ELF-1 (cell line): ENCODE results near the gene OTUB2.

Experiments used
- DNase-seq: peaks from one replicate; pipeline ENCODE4 v3.0.0-alpha.2; 2016; ENCODE audit warnings: low read depth, low spot score

OTUB2 gene

DNA sequence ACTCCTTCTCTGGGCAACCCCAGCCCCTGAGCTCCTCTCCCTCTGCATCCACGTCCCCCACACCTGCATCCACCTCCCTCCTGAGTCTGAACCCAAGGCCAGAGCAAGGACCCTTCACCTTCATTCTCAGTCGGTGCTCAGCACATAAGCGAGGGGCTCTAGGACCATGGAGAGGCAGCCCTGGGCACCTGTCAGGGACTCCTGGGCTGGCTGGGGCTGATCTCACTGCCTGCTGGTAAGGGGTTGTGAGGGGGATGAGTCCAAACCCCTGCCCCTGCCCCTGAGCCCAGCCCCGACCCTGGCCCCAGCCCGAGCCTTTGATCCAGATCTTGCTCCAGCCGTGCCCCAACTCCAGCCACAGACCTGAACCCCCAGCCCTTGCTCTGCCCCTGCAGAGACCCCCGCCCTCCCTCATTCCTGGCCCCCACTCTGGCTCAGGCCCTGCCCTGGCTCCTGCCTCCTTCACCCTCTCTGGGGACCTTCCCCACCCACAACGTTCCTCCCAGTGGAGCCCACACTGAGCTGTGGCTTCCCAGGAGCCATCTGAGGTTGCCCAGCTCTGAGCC is 29.9 kb upstream of the OTUB2 start:
- no peak for DNase-seq

DNA sequence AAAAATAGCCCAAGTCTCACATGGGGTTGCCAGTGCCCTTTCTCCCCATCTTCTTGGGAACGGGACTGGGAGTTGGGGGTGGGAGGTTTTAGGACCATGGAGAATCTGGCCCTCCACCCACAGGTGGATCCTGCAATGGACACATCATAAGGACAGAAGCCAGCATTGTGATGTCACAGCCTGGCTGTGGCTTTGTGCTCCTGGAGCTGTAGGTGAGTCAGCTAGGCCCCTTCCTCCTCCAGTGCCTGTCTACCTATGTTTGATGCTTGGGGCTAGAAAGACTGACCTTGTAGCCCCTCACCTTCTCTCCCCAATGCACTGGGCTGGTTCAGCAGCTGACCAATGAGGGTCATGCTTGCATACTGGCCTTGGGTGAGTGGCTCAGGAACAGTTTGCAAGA is 29.1 kb upstream of the OTUB2 start, which contains the start of gene CCDC197:
Gene CCDC197 (plus strand): TSS at position 220 of the 400 bp plus-strand sequence. CDS start 831 bp downstream, outside the sequence.
- DNase-seq, result no peak

DNA sequence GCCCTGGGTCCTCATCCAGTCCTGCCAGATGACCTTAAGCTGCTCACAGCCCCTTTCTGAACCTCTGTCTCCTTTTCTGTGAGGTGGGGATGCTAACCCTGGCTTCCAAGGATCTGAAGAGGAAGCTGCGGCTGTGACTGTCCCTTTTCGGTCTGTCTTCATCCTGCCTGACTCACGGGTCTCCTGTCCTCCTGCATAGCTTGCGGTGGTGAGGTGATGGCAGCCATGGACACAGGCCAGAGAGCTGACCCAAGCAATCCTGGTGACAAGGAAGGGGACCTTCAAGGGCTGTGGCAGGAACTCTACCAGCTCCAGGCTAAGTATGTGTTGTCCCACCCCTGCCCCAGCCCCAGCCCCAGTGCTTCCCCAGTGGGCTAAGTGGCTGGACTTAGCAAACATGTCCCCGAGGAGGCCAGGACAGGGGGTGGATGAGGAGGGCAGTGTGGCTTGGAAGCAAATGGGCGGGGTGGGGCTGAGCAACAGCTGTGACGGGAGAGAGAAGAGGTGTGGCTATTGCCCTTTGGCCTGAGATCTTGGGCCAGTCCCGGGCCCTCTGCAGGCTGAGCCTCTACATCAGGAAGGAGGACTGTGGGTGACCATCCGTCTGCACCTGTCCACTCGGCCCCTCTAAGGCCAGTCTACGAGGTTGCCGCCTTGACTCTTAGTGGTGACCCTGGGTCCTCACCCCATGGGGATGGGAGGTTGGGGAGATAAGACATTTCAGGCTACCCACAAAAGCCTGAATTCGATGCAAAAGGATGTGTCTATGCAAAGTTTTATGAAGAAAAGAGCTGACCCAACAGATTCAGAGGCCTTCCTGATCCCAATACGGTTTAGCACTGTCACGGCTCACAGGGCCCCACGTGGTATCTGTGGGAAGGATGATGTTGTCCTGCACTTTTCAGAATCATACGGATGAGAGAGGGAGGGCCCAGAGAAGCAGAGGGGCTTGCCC is 27.9 kb upstream of the OTUB2 start:
- no peak for DNase-seq

- no peak for DNase-seq
These were observed 27.2 kb upstream of the OTUB2 start for GRCh38 chr14:93998871-93999403.

- DNase-seq, result peak; percentile 43
These were observed 26.6 kb upstream of the OTUB2 start for GRCh38 chr14:93999573-93999972.

- no peak for DNase-seq
These were observed 25.9 kb upstream of the OTUB2 start for GRCh38 chr14:94000267-94000666.

- DNase-seq, result no peak
These were observed 25.1 kb upstream of the OTUB2 start for GRCh38 chr14:94001016-94001415.

DNA sequence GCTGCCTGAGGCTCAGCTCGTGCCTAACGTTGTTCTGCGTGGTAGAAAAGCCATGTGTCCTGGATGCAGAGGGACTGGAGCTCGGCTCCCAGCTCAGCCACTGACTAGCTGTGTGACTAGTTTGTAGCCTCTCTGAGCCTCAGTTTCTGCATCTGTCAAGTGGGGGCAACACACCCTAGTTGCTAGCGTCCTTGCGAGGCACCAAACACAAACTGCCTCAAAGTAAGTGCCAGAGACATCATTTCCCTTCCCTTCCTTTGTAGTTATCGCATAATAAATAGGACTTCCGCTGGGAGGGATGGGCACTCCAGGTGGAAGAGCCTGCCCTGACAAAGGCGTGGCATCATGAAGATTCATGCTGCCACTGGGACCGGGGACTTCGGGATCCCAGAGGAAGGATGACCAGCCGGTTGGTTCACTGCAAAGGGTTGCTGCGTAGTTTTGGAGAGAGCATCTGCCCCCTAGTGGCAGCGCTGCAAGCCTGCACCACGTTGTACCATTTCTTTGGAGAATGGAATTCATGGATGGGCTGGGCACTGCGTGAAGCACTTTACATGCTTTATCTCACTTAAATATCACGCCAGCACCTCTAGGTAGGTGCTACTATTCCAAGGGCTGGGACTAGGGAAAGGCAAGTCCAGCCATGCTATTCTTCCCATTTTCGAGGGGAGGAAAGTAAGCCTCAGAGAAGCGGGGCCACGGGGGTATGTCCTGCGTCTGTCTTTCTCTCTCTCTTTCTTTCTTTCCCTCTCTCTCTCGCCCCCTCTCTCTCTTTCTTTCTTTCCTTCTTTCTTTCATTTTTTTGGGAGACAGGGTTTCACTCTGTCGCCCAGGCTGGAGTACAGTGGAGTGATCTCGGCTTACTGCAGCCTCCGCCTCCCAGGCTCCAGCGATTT is 24.4 kb upstream of the OTUB2 start:
- peak; percentile 86 for DNase-seq

DNA sequence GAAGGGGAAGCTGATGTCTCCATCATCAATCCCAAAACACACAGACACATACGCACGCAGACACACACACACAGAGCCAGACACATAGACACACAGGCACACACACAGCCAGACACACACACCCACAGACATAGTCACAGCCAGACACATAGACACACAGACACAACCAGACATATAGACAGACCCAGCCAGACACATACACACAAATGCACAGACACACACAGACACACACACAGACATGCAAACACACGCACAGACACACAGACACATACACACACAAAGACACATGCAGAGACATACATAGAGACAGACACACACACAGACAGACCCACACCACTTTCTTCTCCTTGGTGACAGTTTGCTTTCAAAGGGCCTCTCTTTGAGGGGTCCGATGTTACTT is 22.7 kb upstream of the OTUB2 start:
- DNase-seq, result no peak

GRCh38 chr14:94004015-94004414 is 22.1 kb upstream of the OTUB2 start:
- no peak for DNase-seq

DNA sequence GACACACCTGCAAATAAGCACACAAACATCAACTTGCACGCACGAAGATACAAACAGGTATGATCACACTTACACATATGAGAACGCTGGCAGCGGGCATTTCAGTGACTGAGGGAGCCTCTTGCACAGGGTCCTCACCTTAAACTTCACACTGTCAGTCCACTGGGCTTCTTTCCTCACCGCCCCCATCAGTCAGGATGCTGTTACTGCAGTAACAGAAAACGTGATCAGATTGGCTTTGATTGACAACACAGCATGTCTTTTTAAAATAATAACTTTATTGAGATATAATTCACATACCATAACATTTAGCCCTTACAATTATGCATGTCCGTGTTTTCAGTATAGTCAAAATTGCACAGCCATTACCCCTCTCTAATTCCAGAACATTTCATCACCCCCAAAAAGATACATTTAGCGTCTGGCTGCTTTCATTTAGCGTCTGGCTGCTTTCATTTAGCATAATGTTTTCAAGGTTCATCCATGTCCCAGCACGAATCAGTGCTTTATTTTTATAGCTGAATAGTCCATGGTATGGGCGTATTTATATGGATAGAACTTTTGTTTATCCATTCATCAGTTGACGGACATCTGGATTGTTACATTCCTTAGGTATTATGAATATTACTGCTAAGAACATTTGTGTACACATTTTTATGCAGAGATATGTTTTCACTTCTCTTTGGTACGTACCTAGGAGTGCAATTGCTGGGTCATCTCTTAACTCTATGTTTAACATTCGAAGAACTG is 20.6 kb upstream of the OTUB2 start:
- no peak for DNase-seq

DNA sequence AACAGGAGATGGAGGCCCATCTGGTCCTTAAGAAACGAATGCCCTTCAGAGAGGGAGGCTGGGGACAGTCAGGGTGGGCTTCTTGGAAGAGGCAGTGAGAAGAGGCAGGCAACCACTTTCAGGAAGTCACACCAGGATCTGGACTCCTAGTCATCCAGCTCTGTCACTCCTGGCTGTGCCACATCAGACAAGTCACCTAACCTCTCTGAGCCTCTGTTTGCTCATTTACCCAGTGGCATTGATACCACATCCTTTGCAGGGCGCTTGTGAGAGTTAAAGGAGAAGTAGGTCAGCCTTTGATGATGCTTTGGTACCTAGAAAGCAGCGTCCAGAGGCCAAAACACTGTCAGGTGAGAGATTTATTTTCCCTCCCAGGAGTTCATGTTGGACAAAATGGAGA is 17.9 kb upstream of the OTUB2 start:
- DNase-seq, result no peak

- no peak for DNase-seq
These were observed 16.4 kb upstream of the OTUB2 start for GRCh38 chr14:94009767-94010166.

DNA sequence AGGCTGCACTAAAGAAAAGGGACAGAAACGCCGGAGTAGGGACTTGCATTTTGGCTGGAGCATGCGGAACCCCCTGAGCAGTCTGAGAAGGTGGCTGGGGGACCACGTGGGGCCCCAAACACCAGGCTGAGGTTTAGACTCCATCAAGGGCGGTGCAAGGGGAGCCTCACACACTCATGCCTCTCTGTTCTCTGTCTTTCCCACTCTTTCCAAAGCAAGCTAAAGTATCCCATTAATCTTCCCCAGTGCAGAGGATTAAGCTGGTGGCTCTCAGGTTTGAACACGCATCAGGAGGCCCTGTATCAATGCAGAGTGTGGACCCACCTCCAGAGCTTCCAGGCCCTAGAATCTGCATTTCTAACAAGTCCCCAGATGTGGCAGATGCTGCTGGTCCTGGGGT is 15.5 kb upstream of the OTUB2 start:
- no peak for DNase-seq

DNA sequence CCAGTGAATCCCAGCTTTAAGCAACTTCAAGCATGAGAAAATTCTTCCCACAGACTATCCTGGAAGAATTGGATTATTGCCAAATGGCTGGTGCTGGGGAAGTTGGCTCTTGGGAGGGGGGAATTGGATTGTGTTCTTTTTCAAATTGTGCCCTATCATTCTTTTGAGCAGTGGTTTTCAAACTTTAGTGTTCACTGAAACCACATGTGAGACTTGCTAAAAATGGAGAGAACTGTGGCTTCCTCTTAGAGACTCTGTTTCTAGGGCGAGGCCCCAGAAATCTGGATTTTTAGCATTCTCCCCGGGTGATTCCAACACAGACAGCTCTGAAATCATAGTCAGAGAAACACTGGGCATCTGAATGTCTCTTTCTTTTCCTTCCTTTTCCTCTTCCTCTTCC is 14.3 kb upstream of the OTUB2 start:
- no peak for DNase-seq

GRCh38 chr14:94014382-94014781 is 11.8 kb upstream of the OTUB2 start:
- DNase-seq, result peak; percentile 74

DNA sequence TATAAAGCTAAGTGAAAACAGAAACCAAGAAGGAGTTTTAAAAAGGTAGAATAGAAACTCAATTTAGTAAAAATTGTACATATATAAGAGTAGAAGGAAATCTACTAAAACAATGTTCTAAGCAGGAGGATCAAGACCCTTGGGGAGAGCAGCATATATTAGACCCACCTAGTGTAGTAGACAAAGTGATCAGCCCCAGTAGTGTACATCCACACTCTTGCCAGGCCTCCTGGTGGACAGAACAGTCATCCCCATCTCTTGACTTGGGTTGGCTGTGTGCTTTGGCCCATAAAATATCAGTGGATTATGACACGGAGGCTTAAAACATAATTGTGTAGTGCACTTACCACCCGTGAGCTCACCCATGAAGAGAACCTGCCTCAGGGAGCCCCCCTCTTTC is 10.9 kb upstream of the OTUB2 start:
- no peak for DNase-seq

DNA sequence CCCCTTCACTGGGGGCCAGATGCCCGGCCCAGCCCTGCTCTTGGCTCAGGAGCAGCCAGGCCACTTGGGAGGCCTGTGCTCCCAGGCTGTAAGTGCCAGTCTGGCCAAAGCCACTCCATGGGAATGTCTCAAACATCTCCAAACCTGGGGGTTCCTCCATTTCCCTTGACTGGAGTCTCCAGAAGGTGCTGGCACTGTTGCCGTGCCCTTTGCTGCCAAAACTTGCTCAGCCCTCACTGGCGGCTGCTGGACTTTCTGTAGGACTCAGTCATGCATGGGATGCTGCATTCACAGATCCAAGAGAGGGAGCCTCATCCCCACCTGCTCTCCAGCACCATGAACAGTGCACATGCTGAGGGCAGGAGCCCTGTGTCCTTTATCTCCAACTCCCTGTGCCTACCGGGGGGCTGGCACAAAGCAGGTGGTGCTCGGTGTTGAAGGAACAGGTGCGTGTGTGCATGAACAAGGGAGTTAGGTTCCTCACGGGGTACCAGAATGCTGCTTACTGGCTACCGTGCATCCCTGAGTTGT is 9.6 kb upstream of the OTUB2 start:
- DNase-seq, result no peak

GRCh38 chr14:94018308-94018707 is 7.8 kb upstream of the OTUB2 start:
- DNase-seq, result no peak

DNA sequence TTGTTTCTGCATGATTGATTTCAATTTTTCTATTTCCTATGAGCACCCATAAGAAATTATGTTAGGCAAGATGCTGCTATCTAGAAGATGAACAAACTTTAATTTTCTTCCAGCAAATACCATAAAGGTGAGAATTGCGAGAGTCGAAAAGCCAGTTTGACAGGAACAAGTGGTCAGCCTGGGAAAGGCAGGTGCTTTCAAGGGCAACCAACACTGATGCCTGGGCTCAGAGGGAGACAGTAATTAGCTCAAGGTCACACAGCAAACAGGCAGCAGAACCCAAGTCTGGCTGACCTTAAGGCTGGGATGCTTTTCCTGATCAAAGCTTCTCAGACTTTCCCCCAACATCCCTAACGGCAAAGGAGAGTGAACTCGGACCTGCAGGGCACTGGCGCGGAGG is 6.8 kb upstream of the OTUB2 start:
- no peak for DNase-seq

DNA sequence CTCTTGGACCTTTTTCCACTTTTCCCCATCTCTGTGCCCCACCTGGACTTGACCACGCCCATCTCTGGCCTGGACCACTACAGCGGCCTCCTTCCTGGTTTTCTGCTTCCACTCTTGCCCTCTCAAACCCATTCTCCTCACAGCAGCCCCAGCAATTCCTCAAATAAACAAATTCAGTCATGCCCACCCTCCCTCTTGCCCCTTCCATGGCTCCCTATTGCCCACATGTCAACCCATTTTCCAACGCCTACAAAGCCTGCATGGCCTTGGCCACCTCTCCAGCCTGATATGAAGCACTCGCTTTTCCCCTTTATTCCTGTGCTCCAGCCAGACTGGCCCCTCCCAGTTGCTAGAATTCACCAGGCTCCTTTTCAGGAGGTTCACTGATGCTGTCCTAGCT is 5.9 kb upstream of the OTUB2 start:
- DNase-seq, result no peak
